ENCODE data around the gene RBBP6.

Gene RBBP6

GRCh38 chr16:24511792-24512191 is 27.6 kb upstream of the RBBP6 start:
- no peak for TF ChIP-seq CTCF (conservative IDR thresholded peaks at IDR 0.05; ENCODE audit: control insufficient read depth, insufficient read depth, low read depth, low read length)
- no peak overlapping the region for H3K4me3 ChIP-seq (ENCODE audit: control insufficient read depth, low read depth, low read length)
- no peak for DNase-seq (ENCODE audit: low read depth)

- no peak for TF ChIP-seq CTCF (conservative IDR thresholded peaks at IDR 0.05; ENCODE audit: control insufficient read depth, insufficient read depth, low read depth, low read length)
- no peak for DNase-seq (ENCODE audit: low read depth)
- H3K4me3 ChIP-seq (ENCODE audit: control insufficient read depth, low read depth, low read length): no peak overlapping the region
Observed at GRCh38 chr16:24514096-24514495, 25.3 kb upstream of the RBBP6 start.

GRCh38 chr16:24515186-24515585 is 24.2 kb upstream of the RBBP6 start:
- no peak for TF ChIP-seq CTCF (conservative IDR thresholded peaks at IDR 0.05; ENCODE audit: control insufficient read depth, insufficient read depth, low read depth, low read length)
- no peak for DNase-seq (ENCODE audit: low read depth)
- no peak overlapping the region for H3K4me3 ChIP-seq (ENCODE audit: control insufficient read depth, low read depth, low read length)

DNA sequence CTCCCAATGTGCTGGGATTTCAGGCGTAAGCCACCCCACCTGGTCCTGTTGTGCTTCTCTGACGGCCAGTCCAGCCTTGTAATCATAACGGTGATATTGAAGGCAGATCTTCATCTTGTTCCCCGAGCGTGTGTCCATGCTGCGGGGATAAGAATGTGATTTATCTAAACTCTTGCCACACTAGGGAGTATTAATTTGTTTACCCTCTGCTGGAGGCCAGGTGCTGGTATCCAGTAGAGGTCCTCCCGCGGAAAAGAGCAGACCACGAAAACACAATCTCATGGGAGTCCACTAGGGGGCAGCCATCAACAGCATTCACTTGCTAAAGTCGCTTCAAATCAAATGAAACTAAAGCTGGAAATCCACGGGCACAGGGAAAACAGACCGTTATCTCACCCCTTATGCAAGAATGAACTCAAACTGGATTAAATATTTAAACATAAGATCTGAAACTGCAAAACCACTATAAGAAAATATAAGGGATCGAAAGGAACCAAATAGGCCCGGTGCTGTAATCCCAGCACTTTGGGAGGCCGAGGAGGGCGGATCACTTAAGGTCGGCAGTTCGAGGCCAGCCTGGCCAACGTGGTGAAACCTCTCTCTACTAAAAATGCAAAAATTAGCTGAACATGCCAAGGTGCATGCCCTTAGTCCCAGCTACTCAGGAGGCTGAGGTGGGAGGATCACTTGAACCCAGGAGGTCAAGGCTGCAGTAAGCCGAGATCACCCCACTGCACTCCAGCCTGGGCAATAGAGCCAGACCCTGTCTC is 22.3 kb upstream of the RBBP6 start:
- peak overlapping the region; percentile 30 for H3K4me3 ChIP-seq (ENCODE audit: control insufficient read depth, low read depth, low read length)
- DNase-seq (ENCODE audit: low read depth): peak; percentile 88
- TF ChIP-seq CTCF (conservative IDR thresholded peaks at IDR 0.05; ENCODE audit: control insufficient read depth, insufficient read depth, low read depth, low read length): peak; percentile 96

DNA sequence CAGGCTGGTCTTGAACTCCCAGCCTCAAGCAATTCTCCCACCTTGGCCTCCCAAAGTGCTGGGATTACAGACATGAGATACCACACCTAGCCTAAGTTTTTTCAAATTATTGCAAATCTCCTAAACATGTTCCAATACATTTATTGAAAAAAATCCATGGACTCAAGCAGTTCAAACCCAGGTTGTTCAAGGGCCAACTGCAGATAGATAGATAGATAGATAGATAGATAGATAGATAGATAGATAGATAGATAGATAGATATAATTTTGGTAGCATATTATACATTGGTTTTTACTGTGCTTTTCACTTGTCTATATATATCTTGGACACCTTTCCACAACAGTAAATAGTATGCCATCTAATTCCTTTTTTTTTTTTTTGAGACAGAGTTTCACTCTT is 20.9 kb upstream of the RBBP6 start:
- TF ChIP-seq CTCF (conservative IDR thresholded peaks at IDR 0.05; ENCODE audit: control insufficient read depth, insufficient read depth, low read depth, low read length): no peak
- H3K4me3 ChIP-seq (ENCODE audit: control insufficient read depth, low read depth, low read length): no peak overlapping the region
- no peak for DNase-seq (ENCODE audit: low read depth)

- TF ChIP-seq CTCF (conservative IDR thresholded peaks at IDR 0.05; ENCODE audit: control insufficient read depth, insufficient read depth, low read depth, low read length): no peak
- no peak overlapping the region for H3K4me3 ChIP-seq (ENCODE audit: control insufficient read depth, low read depth, low read length)
- DNase-seq (ENCODE audit: low read depth): no peak
Observed at GRCh38 chr16:24520983-24521382, 18.4 kb upstream of the RBBP6 start.

Data from fibroblast of mammary gland (primary cell).